NB4 (cell line): ENCODE measurements around the gene SPR.

Experiments used
- DNase-seq: peaks from one replicate; pipeline ENCODE4 v3.0.0; 2010; ENCODE audit warnings: low read depth
- H3K4me3 ChIP-seq: one replicate; pipeline ENCODE4 v1.5.1; 2011; ENCODE audit warnings: mild to moderate bottlenecking, low read depth, low read length, moderate library complexity
- MYC ChIP-seq: IDR thresholded peaks from 2 replicates; pipeline ENCODE4 v1.6.1; 2011; ENCODE audit warnings: low read depth, low read length
- POLR2A ChIP-seq: IDR thresholded peaks from 2 replicates; pipeline ENCODE4 v1.6.1; 2011; ENCODE audit warnings: mild to moderate bottlenecking; ENCODE audit not compliant: insufficient read length; ENCODE audit errors: extremely low read depth
- TF ChIP-seq, protein P1 (sequence below): IDR thresholded peaks from 2 replicates; pipeline ENCODE4 v1.6.1; 2011; ENCODE audit warnings: low read depth, low read length
- TF ChIP-seq, protein P2 (sequence below): IDR thresholded peaks from one replicate; pipeline ENCODE4 v1.5.1; 2012; ENCODE audit warnings: low read depth, low read length

SPR gene

DNA sequence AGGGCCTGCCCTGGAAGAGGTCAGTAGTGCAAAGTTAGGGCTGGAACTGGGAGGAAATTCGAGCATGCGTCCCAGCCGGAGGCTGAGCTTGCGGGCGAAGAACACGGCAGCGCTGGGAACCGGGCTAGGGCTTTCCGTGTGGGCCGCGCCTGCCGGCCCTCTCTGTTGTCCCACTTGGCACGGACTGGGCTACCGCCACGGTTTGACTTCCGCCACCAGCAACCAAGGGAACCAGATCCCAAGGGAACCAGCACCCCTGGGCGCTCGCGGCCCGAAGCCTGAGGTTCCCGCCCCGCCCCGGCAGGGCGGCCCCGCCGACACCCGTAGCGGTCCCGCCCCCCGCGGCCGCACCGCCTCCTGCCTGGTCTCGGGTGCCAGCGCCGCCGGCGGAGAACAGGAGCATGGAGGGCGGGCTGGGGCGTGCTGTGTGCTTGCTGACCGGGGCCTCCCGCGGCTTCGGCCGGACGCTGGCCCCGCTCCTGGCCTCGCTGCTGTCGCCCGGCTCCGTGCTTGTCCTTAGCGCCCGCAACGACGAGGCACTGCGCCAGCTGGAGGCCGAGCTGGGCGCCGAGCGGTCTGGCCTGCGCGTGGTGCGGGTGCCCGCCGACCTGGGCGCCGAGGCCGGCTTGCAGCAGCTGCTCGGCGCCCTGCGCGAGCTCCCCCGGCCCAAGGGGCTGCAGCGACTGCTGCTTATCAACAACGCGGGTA is at the start of gene SPR:
Gene SPR, plus strand, starts transcription at position 377 of the 708 bp plus-strand sequence. Its CDS starts 25 bp downstream, at position 402.
- peak within 1 kb of the TSS; percentile 74 for H3K4me3 ChIP-seq
- TF ChIP-seq MYC (no peak; the same call in 1 of the 2 replicates), POLR2A (peak; percentile 22)
- TF ChIP-seq, protein P1, sequence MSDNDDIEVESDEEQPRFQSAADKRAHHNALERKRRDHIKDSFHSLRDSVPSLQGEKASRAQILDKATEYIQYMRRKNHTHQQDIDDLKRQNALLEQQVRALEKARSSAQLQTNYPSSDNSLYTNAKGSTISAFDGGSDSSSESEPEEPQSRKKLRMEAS, result 0 out of 2 replicates have a peak, but pooled peaks have one; percentile 22
- peak; percentile 88 for DNase-seq

DNA sequence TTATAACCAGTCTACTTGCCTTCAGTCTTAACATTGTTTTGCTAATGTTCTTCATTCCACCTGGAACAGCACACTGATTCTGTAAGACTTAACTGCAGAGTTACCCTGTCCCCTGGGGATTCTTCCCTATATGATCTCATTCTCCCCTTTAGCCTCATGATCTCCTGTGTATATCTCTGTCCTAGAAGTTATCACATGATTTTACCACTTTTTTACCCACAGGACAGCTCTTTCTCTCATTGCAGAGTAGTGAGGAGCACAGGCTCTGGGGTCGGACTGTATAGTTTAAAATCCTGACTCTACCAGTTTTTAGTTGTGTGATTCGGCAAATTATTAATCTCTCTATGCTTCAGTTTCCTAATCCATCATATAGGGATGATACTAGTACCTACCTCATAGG is 47.1 kb upstream of the SPR start:
- DNase-seq, result no peak
- no peak for TF ChIP-seq POLR2A
- no peak overlapping the region for H3K4me3 ChIP-seq

DNA sequence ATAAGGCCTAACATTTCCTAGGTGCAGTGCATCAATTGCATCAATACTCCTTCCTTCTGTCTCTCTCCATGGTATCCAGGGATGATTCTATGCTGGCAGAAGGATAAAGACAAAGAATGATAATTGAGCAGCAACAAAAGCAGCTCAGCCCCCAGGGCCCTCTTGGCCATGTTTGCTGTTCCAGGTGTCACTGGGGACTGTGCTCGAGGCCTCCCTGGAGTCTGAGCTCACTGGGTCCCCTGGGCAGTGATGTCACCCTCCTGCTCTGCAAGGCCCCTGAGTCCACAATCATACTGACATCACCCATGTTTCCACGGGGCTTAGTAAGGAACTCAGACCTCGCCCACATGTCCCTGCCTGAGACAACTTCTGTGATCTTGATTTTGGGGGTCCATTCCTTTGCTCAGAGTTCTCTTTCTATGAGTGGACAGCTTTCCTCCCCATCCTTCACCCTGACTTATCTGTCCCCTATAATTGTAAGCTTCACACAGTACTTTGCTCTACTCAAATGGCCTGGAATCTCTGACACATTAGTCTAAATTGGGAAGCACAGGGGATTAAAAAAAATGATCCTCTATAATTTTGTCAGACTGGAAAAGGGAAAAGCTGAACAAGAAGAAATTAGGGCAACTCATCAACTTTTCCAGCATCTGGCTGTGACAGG is 45.6 kb upstream of the SPR start:
- DNase-seq, result no peak
- TF ChIP-seq POLR2A, result no peak
- TF ChIP-seq MYC, result no peak
- TF ChIP-seq, protein P1, result no peak
- H3K4me3 ChIP-seq, result no peak overlapping the region

DNA sequence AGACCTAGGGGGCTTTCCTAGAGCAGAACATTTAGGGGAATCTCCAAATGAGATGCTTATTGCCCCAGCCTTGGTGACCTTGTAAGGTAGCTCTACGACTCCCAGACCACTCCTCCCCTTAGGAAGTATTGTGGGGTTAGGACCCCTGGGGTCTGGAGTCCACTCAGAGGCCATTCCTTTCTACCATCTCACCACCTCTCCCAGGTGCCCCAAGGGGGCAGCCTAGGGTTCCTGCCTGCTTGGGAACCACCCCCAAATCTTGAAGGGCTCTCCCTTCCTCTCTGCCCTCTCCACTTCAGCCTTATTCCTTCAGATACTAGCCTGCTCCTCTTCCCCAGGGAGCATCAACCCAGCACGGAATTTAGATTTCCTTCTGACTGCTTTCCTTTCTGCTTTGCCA is 43.9 kb upstream of the SPR start:
- DNase-seq, result no peak
- TF ChIP-seq, protein P1, result no peak
- TF ChIP-seq, protein P2, sequence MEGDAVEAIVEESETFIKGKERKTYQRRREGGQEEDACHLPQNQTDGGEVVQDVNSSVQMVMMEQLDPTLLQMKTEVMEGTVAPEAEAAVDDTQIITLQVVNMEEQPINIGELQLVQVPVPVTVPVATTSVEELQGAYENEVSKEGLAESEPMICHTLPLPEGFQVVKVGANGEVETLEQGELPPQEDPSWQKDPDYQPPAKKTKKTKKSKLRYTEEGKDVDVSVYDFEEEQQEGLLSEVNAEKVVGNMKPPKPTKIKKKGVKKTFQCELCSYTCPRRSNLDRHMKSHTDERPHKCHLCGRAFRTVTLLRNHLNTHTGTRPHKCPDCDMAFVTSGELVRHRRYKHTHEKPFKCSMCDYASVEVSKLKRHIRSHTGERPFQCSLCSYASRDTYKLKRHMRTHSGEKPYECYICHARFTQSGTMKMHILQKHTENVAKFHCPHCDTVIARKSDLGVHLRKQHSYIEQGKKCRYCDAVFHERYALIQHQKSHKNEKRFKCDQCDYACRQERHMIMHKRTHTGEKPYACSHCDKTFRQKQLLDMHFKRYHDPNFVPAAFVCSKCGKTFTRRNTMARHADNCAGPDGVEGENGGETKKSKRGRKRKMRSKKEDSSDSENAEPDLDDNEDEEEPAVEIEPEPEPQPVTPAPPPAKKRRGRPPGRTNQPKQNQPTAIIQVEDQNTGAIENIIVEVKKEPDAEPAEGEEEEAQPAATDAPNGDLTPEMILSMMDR, result no peak
- TF ChIP-seq POLR2A (no peak), MYC (no peak)
- no peak overlapping the region for H3K4me3 ChIP-seq

DNA sequence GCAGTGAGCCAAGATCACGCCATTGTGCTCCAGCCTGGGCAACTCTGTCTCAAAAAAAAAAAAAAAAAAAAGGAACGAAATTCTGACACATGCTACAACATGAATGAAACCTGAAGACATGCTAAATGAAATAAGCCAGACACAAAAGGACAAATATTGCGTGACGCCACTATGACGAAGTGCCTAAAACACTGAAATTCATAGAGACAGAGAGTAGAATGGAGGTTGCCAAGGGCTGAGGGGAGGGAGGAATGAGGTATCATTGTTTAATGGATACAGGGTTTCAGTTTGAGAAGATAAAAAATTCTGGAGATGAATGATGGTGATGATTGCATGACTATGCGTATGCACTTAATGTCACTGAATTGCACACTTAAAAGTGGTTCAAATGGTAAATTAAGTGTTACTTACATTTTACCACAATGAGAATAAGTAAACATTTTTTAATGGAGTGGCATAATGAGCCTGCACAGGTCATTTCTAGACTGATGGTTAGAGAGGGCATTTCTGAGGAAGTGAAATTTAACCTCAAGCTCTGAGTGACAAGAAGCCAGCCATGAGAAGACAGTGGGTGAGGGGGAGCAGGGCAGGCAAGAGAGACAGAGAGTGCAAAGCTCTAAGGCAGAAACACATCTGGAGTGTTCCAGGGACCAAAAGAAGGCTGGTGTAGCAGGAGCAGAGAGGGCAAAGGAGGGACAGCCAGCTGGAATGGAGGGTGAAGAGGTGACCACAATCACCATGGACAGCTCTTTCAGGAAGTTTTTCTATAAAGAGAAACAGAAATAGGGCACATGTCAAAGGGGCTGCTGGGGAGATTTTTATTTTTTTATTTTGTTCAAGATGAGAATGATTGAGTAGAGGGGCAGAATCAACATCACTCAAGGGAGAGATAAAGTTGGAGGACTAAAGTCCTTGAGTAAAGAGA is 40.8 kb upstream of the SPR start:
- no peak for DNase-seq
- H3K4me3 ChIP-seq, result no peak overlapping the region
- TF ChIP-seq, protein P2, result no peak
- TF ChIP-seq, protein P1, result no peak
- TF ChIP-seq POLR2A (no peak), MYC (no peak)

DNA sequence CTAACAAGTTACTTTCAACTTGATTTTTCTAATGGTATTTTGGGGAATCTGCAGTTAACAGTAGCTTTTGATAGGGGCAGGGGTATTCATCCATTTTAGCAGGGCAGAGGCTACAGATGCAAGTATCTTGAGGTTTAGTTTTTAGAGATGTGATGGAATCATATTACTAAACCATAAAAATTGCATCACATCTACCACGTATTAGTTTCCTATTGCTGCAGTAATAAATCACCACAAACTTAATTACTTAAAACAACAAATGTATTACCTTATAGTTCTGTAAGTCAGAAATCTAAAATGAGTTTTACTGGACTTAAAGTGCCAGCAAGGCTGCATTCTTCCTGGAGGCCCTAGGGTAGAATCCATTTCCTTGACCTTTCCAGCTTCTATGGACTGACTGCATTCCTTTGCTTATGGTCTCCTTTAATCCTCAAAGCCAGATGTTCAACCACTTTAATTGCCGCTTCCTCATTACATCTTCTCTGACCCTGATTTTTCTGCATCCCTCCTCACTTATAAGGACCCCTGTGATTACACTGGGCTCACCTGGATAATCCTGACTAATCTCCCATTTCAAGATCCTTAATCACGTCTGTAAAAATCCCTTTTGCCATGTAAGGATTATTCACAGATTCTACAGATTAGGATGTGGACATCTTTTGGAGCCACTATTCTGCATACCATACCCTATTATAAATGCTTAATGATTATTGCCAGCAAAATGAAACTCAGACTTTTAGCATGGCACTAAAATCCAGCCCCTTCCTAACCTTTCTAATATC is 39.5 kb upstream of the SPR start:
- no peak for DNase-seq
- TF ChIP-seq POLR2A (no peak), MYC (no peak)
- TF ChIP-seq, protein P2, result no peak
- TF ChIP-seq, protein P1, result no peak
- H3K4me3 ChIP-seq, result no peak overlapping the region
